Measurements from ENCODE around the gene FOXL3. TPM values are rescaled to one million over a fixed set of nuclear protein-coding genes. Genes with fewer than 3 reads are reported as not detected.

The FOXL3 gene
- total and polyA plus RNA-seq, 8 donors, result not detected

DNA sequence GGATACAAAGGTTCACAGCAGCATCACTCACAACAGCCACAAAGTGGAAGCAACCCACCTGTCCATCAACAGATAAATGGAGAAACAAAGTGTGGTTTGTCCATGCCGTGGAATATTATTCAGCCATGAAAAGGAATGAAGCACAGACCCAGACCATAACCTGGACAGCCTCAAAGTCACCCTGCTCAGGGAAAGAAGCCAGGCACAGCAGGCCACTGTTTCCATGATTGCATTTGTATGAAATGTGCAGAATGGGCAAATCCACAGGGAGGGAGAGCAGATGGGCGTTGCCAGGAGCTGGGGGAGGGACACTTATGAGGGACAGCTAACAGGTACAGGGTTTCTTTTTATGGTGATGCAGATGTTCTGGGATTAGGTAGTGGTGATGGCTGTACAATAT, 30.3 kb downstream of the FOXL3 start:
- H3K36me3 ChIP-seq, result no peaks in the 10 kb centered on the region
- H3K27me3 ChIP-seq, result peaks cover 0 to 35% (median 0%) of the 10 kb centered on the region in 3 donors
- no peak for DNase-seq
- no peaks in the 10 kb centered on the region for H3K9me3 ChIP-seq
- peak overlapping the region; percentile 81 to 94 (median 83) for H3K27ac ChIP-seq
- peaks cover 26 to 41% (median 32%) of the 10 kb centered on the region in 4 donors for H3K4me1 ChIP-seq
- TF ChIP-seq POLR2AphosphoS5 (IDR thresholded peaks at IDR 0.05) (no peak), EP300 (IDR thresholded peaks at IDR 0.05) (no peak), POLR2A (IDR thresholded peaks at IDR 0.05) (no peak)
- TF ChIP-seq, protein P1, sequence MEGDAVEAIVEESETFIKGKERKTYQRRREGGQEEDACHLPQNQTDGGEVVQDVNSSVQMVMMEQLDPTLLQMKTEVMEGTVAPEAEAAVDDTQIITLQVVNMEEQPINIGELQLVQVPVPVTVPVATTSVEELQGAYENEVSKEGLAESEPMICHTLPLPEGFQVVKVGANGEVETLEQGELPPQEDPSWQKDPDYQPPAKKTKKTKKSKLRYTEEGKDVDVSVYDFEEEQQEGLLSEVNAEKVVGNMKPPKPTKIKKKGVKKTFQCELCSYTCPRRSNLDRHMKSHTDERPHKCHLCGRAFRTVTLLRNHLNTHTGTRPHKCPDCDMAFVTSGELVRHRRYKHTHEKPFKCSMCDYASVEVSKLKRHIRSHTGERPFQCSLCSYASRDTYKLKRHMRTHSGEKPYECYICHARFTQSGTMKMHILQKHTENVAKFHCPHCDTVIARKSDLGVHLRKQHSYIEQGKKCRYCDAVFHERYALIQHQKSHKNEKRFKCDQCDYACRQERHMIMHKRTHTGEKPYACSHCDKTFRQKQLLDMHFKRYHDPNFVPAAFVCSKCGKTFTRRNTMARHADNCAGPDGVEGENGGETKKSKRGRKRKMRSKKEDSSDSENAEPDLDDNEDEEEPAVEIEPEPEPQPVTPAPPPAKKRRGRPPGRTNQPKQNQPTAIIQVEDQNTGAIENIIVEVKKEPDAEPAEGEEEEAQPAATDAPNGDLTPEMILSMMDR (IDR thresholded peaks at IDR 0.05), result no peak
- intact Hi-C loops (cut with DNase I; ENCODE audit: low total_unique reads), result loop anchor here (10.0 kb wide), 1 partner anchor 455 kb away; no protein-coding TSS in a partner anchor
- WGBS, 5 donors, result 73 to 92% (median 83%) methylated on average over 2 of the region's 2 CpGs
- H3K4me3 ChIP-seq, result no peak overlapping the region

DNA sequence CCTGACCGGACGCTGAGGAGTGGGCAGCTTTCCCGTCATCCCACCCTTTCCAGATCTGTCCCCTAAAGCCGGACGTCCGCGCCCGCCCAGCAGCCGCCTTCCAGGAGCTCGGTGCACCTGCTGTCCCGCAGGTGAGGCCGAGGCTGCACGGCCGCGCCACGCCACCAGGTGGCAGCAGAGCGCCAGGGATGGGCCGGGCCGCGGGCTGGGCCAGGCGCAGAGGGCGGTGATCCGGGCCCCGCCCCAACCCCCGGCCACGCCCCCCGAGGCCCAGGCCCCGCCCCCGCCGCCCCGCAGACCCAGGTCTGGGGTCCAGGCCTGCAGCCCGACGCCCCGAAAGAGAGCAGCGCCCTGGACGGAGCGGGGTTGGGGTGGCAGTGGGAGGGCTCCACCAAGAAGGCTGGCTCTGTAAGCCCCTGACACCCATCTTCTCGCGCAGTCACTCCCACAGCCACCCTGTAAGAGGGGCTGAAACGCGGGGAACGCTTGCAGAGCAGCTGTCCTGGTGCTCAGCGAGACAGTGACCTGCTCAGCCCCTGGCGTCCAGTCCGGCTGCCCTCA, 32.2 kb downstream of the FOXL3 start:
- H3K27me3 ChIP-seq, result peaks cover 0 to 30% (median 0%) of the 10 kb centered on the region in 3 donors
- no peaks in the 10 kb centered on the region for H3K36me3 ChIP-seq
- peak in 2 of 3 donors; percentile 12 to 56 for TF ChIP-seq POLR2AphosphoS5 (IDR thresholded peaks at IDR 0.05)
- TF ChIP-seq, protein P1 (IDR thresholded peaks at IDR 0.05), result peak in 6 of 7 experiments; percentile 57 to 100 (median 95)
- TF ChIP-seq POLR2A (IDR thresholded peaks at IDR 0.05), result no peak
- WGBS, 5 donors, result 8 to 32% (median 15%) methylated on average over 14 to 45 of the region's 45 CpGs
- peaks cover 32 to 48% (median 44%) of the 10 kb centered on the region in 4 donors for H3K4me1 ChIP-seq
- peak; percentile 91 to 94 for DNase-seq
- intact Hi-C loops (cut with DNase I; ENCODE audit: low total_unique reads), result loop anchor here (10.0 kb wide), 1 partner anchor 453 kb away; no protein-coding TSS in a partner anchor
- H3K4me3 ChIP-seq, result peak overlapping the region in 1 of 4 donors; percentile 23
- H3K9me3 ChIP-seq, result peaks cover 0 to 5% (median 4%) of the 10 kb centered on the region in 4 donors
- H3K27ac ChIP-seq, result peak overlapping the region; percentile 81 to 87 (median 83)

DNA sequence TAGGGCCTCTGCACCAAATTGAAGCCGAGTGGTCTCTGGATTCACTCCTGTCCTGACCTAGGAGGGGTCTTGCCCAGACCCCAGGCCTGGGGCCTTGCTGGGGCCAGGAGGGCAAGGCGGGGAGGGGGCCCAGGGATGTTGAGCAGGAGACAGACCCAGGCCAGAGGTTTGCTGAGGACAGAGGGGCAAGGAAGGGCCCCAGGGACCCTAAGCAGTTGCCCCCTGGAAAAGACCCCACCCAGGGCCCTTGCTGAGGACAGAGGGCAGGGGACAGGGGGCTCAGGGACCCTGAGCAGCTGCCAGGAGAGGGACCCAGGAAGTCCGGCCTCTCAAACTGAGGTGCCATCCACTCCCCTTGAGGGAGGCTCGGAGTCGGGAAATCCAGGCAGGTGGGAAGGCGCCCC, 32.7 kb downstream of the FOXL3 start:
- WGBS, 5 donors, result 87 to 94% (median 92%) methylated on average over 3 to 6 of the region's 6 CpGs
- Histone ChIP-seq H3K9me3 (peaks cover 0 to 5% (median 4%) of the 10 kb centered on the region in 4 donors), H3K36me3 (no peaks in the 10 kb centered on the region), H3K4me1 (peaks cover 32 to 51% (median 47%) of the 10 kb centered on the region in 4 donors), H3K27me3 (peaks cover 0 to 29% (median 0%) of the 10 kb centered on the region in 3 donors), H3K4me3 (no peak overlapping the region), H3K27ac (peak overlapping the region in 1 of 5 donors; percentile 82)
- intact Hi-C loops (cut with DNase I; ENCODE audit: low total_unique reads), result loop anchor here (10.0 kb wide), 1 partner anchor 452 kb away; no protein-coding TSS in a partner anchor
- TF ChIP-seq, protein P1 (IDR thresholded peaks at IDR 0.05), result no peak
- TF ChIP-seq POLR2AphosphoS5 (IDR thresholded peaks at IDR 0.05), result no peak
- no peak for DNase-seq

DNA sequence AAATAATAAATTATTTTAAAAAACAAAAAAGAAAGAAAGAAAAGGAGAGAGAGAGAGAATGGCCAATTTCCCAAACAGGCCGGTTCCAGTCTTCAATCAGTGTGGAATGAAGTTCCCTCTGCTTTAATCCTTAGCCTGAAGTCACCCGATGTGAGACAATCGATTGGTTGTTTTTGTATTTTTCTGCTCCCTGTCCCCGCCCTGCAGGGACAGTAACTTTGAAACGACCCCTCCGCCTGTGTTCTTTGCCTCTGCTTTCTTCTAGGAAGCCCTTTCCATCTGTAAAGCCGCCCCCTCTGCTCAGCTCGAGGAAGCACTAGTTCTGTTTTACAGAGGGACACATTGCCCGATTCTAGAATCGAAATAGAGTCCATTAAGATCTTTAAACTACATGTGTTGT, 33.4 kb downstream of the FOXL3 start:
- Histone ChIP-seq H3K9me3 (peaks cover 0 to 5% (median 4%) of the 10 kb centered on the region in 4 donors), H3K27ac (peak overlapping the region in 1 of 5 donors; percentile 82), H3K27me3 (peaks cover 0 to 27% (median 0%) of the 10 kb centered on the region in 3 donors), H3K36me3 (no peaks in the 10 kb centered on the region), H3K4me1 (peaks cover 32 to 46% (median 43%) of the 10 kb centered on the region in 4 donors), H3K4me3 (no peak overlapping the region)
- TF ChIP-seq EP300 (IDR thresholded peaks at IDR 0.05) (no peak), POLR2A (IDR thresholded peaks at IDR 0.05) (no peak)
- TF ChIP-seq, protein P1 (IDR thresholded peaks at IDR 0.05), result no peak
- no peak for DNase-seq
- WGBS, 5 donors, result 57 to 70% (median 60%) methylated on average over 10 of the region's 10 CpGs
- intact Hi-C loops (cut with DNase I; ENCODE audit: low total_unique reads), result loop anchor here (10.0 kb wide), 1 partner anchor 451 kb away; no protein-coding TSS in a partner anchor
